Dermis microvascular lymphatic vessel endothelial cell (primary cell): Measurements from ENCODE around the gene MCM10. TPM values are rescaled to one million over a fixed set of nuclear protein-coding genes. Genes with fewer than 3 reads are reported as not detected.
"Not testable (repeated sequence)": the region's sequence is repeated elsewhere in the genome, so short reads cannot be mapped to it uniquely, and the experiment has no call there.

Experiments used
- DNase-seq, 2 donors: peaks; one replicate each; pipeline versions ENCODE4 v3.0.0 to v3.0.0-alpha.2; 2010; ENCODE audit warnings: low read depth in 2 of 2
- total RNA-seq: library from RNA; depleted of rRNA; stranded (reverse); fragments of >200 nt; gene quantifications from 2 replicates; pipeline ENCODE4 v1.2.1, GENCODE V29; 2014

MCM10 gene
- 4.6 and 9.6 TPM in 2 replicates for total RNA-seq

- DNase-seq, result peak; percentile 99 to 100
Observed at GRCh38 chr10:13160934-13161856, at the start of gene MCM10. Gene MCM10 (plus strand): TSS chr10:13161558. CDS start chr10:13164203, 2,645 bp downstream.

GRCh38 chr10:13113544-13113943 is 47.8 kb upstream of the MCM10 start:
- DNase-seq, result no peak

- DNase-seq, result no peak
Observed at GRCh38 chr10:13115832-13116803, 45.2 kb upstream of the MCM10 start.

GRCh38 chr10:13117841-13118783 is 43.2 kb upstream of the MCM10 start:
- no peak for DNase-seq

- DNase-seq, result no peak
Observed at GRCh38 chr10:13118784-13119410, 42.5 kb upstream of the MCM10 start.

GRCh38 chr10:13120786-13121499 is 40.4 kb upstream of the MCM10 start:
- no peak for DNase-seq

GRCh38 chr10:13121500-13121854 is 39.9 kb upstream of the MCM10 start:
- DNase-seq, result no peak

- no peak for DNase-seq
Observed at GRCh38 chr10:13136651-13137050, 24.7 kb upstream of the MCM10 start.

- DNase-seq, result no peak
Observed at GRCh38 chr10:13139150-13139549, 22.2 kb upstream of the MCM10 start.

GRCh38 chr10:13139676-13140075 is 21.7 kb upstream of the MCM10 start:
- no peak for DNase-seq

- DNase-seq, result no peak
Observed at GRCh38 chr10:13140627-13141190, 20.6 kb upstream of the MCM10 start.

GRCh38 chr10:13143766-13144165 is 17.6 kb upstream of the MCM10 start:
- DNase-seq, result no peak

GRCh38 chr10:13144814-13145213 is 16.5 kb upstream of the MCM10 start:
- no peak for DNase-seq

- no peak for DNase-seq
Observed at GRCh38 chr10:13146379-13146778, 15.0 kb upstream of the MCM10 start.

- no peak for DNase-seq
Observed at GRCh38 chr10:13147161-13147560, 14.2 kb upstream of the MCM10 start.

- no peak for DNase-seq
Observed at GRCh38 chr10:13152296-13152695, 9.1 kb upstream of the MCM10 start.

- DNase-seq, result not testable (repeated sequence)
Observed at GRCh38 chr10:13155860-13156259, 5.5 kb upstream of the MCM10 start.

GRCh38 chr10:13158401-13158800 is 3.0 kb upstream of the MCM10 start:
- no peak for DNase-seq

GRCh38 chr10:13161857-13162271 is 506 bp downstream of the MCM10 start:
- DNase-seq, result no peak

GRCh38 chr10:13163859-13164258 is 2.5 kb downstream of the MCM10 start:
- DNase-seq, result no peak
